Ecto neural progenitor cell (in vitro differentiated cells): Measurements from ENCODE around the gene ZFAND3.
"Not testable (repeated sequence)": the region's sequence is repeated elsewhere in the genome, so short reads cannot be mapped to it uniquely, and the experiment has no call there.

Experiments used
- DNase-seq: peaks from one replicate; pipeline ENCODE4 v3.0.0-alpha.2; 2018; ENCODE audit warnings: low spot score

The ZFAND3 gene

GRCh38 chr6:37972994-37973757, 153.6 kb downstream of the ZFAND3 start:
- no peak for DNase-seq

GRCh38 chr6:37974381-37974780, 154.9 kb downstream of the ZFAND3 start:
- DNase-seq, result no peak

- DNase-seq, result no peak
These were observed 155.4 kb downstream of the ZFAND3 start for GRCh38 chr6:37974943-37975342.

- no peak for DNase-seq
These were observed 158.2 kb downstream of the ZFAND3 start for GRCh38 chr6:37977715-37978114.

GRCh38 chr6:37979392-37980221, 160.1 kb downstream of the ZFAND3 start:
- no peak for DNase-seq

- no peak for DNase-seq
These were observed 160.7 kb downstream of the ZFAND3 start for GRCh38 chr6:37980222-37980595.

- no peak for DNase-seq
These were observed 162.1 kb downstream of the ZFAND3 start for GRCh38 chr6:37981626-37982025.

- DNase-seq, result no peak
These were observed 162.8 kb downstream of the ZFAND3 start for GRCh38 chr6:37982317-37982716.

GRCh38 chr6:37983720-37984501, 164.4 kb downstream of the ZFAND3 start:
- no peak for DNase-seq

GRCh38 chr6:37984578-37984977, 165.1 kb downstream of the ZFAND3 start:
- DNase-seq, result no peak

GRCh38 chr6:37985355-37985754, 165.8 kb downstream of the ZFAND3 start:
- no peak for DNase-seq

GRCh38 chr6:37987018-37987417, 167.5 kb downstream of the ZFAND3 start:
- no peak for DNase-seq

- DNase-seq, result no peak
These were observed 168.0 kb downstream of the ZFAND3 start for GRCh38 chr6:37987559-37987958.

- DNase-seq, result no peak
These were observed 168.6 kb downstream of the ZFAND3 start for GRCh38 chr6:37988127-37988526.

- DNase-seq, result no peak
These were observed 169.2 kb downstream of the ZFAND3 start for GRCh38 chr6:37988696-37989095.

GRCh38 chr6:37990762-37991525, 171.4 kb downstream of the ZFAND3 start:
- DNase-seq, result no peak

GRCh38 chr6:37992749-37993148, 173.2 kb downstream of the ZFAND3 start:
- no peak for DNase-seq

- DNase-seq, result not testable (repeated sequence)
These were observed 173.7 kb downstream of the ZFAND3 start for GRCh38 chr6:37993194-37993593.

- DNase-seq, result no peak
These were observed 174.1 kb downstream of the ZFAND3 start for GRCh38 chr6:37993596-37993995.

GRCh38 chr6:37994223-37994622, 174.7 kb downstream of the ZFAND3 start:
- DNase-seq, result no peak

- no peak for DNase-seq
These were observed 178.8 kb downstream of the ZFAND3 start for GRCh38 chr6:37998366-37998765.

- DNase-seq, result no peak
These were observed 181.9 kb downstream of the ZFAND3 start for GRCh38 chr6:38001386-38001785.
